ENCODE results near the gene PSMD1. TPM values are rescaled to one million over a fixed set of nuclear protein-coding genes. Genes with fewer than 3 reads are reported as not detected.

The PSMD1 gene
- total RNA-seq, 1 donor from 2014 or later: 99.9 TPM

- H3K27ac Mint-ChIP-seq: no peak overlapping the region
- POLR2A ChIA-PET: no interaction called here
- H3K4me1 Mint-ChIP-seq: peaks cover 9% of the 10 kb centered on the region
- H3K36me3 Mint-ChIP-seq (ENCODE audit: low read depth): peaks cover 1% of the 10 kb centered on the region
- CTCF ChIA-PET: interaction anchor here (2.7 kb wide), 1 partner anchor 15 kb away, joined by 10 read pairs; no protein-coding TSS in a partner anchor
- intact Hi-C loops (cut with micrococcal nuclease): loop anchor here (10.0 kb wide), 1 partner anchor 735 kb away; the partner anchor contains the start of genes COPS7B and PDE6D
- no peak overlapping the region for H3K4me3 Mint-ChIP-seq
- H3K27me3 Mint-ChIP-seq: peaks cover 15% of the 10 kb centered on the region
- no peak for TF ChIP-seq CTCF (IDR thresholded peaks at IDR 0.05)
- DNase-seq: no peak
- H3K9me3 Mint-ChIP-seq: no peaks in the 10 kb centered on the region
- ATAC-seq (ENCODE audit: low read depth): no peak
These were observed 6.4 kb upstream of the PSMD1 start for GRCh38 chr2:231050018-231050901.

- peaks cover 1% of the 10 kb centered on the region for H3K36me3 Mint-ChIP-seq (ENCODE audit: low read depth)
These were observed 5.6 kb upstream of the PSMD1 start for GRCh38 chr2:231051116-231051515.

GRCh38 chr2:231052494-231053451 is 3.9 kb upstream of the PSMD1 start:
- Mint-ChIP-seq H3K4me1 (peaks cover 17% of the 10 kb centered on the region), H3K27ac (peak overlapping the region; percentile 20), H3K4me3 (peak overlapping the region; percentile 90), H3K9me3 (no peaks in the 10 kb centered on the region), H3K36me3 (ENCODE audit: low read depth) (peaks cover 6% of the 10 kb centered on the region), H3K27me3 (peaks cover 8% of the 10 kb centered on the region)
- POLR2A ChIA-PET: interaction anchor here (0.5 to 1.0 kb wide), 4 partner anchors 13 to 1131 kb away, joined by 4 to 6 read pairs (median 5); partner anchors contain the start of gene NCL
- intact Hi-C loops (cut with micrococcal nuclease): loop anchor here (1.0 to 10.0 kb wide), 3 partner anchors 66 to 732 kb away; partner anchors contain the start of genes COPS7B and PDE6D
- TF ChIP-seq CTCF (IDR thresholded peaks at IDR 0.05): peak; percentile 96
- peak; percentile 77 for DNase-seq
- CTCF ChIA-PET: interaction anchor here (0.7 to 2.7 kb wide), 11 partner anchors 9 to 412 kb away, joined by 3 to 26 read pairs (median 3); partner anchors contain the start of gene NCL
- ATAC-seq (ENCODE audit: low read depth): peak; percentile 69

More at GRCh38 chr2:231051116-231051515, 5.6 kb upstream of the PSMD1 start:
- H3K4me3 Mint-ChIP-seq: no peak overlapping the region
- peaks cover 15% of the 10 kb centered on the region for H3K27me3 Mint-ChIP-seq
- DNase-seq (no peak), ATAC-seq (ENCODE audit: low read depth) (no peak)
- H3K9me3 Mint-ChIP-seq: no peaks in the 10 kb centered on the region
- POLR2A ChIA-PET: no interaction called here
- TF ChIP-seq CTCF (IDR thresholded peaks at IDR 0.05): no peak
- peaks cover 9% of the 10 kb centered on the region for H3K4me1 Mint-ChIP-seq
- CTCF ChIA-PET: interaction anchor here (2.7 kb wide), 2 partner anchors 8 to 16 kb away, joined by 10 to 17 read pairs; no protein-coding TSS in a partner anchor
- intact Hi-C loops (cut with micrococcal nuclease): loop anchor here (10.0 kb wide), 1 partner anchor 734 kb away; the partner anchor contains the start of genes COPS7B and PDE6D
- H3K27ac Mint-ChIP-seq: no peak overlapping the region

- ATAC-seq (ENCODE audit: low read depth) (no peak), DNase-seq (no peak)
- no peaks in the 10 kb centered on the region for H3K9me3 Mint-ChIP-seq
- intact Hi-C loops (cut with micrococcal nuclease): loop anchor here (1.0 to 10.0 kb wide), 3 partner anchors 67 to 731 kb away; partner anchors contain the start of genes COPS7B and PDE6D
- H3K4me1 Mint-ChIP-seq: peaks cover 27% of the 10 kb centered on the region
- H3K27me3 Mint-ChIP-seq: peaks cover 8% of the 10 kb centered on the region
- CTCF ChIA-PET: interaction anchor here (1.8 kb wide), 1 partner anchor 229 kb away, joined by 26 read pairs; no protein-coding TSS in a partner anchor
- POLR2A ChIA-PET: interaction anchor here (0.6 kb wide), 1 partner anchor 397 kb away, joined by 4 read pairs; no protein-coding TSS in a partner anchor
- H3K36me3 Mint-ChIP-seq (ENCODE audit: low read depth): peaks cover 6% of the 10 kb centered on the region
- H3K4me3 Mint-ChIP-seq: no peak overlapping the region
- TF ChIP-seq CTCF (IDR thresholded peaks at IDR 0.05): no peak
- H3K27ac Mint-ChIP-seq: no peak overlapping the region
These were observed 2.8 kb upstream of the PSMD1 start for GRCh38 chr2:231053846-231054245.
